ENCODE measurements around the gene SRPK3. TPM values are rescaled to one million over a fixed set of nuclear protein-coding genes. Genes with fewer than 3 reads are reported as not detected.

Gene SRPK3
- total RNA-seq, 2 experiments from 2014 or later, result 0.09 TPM; not detected in 1

DNA sequence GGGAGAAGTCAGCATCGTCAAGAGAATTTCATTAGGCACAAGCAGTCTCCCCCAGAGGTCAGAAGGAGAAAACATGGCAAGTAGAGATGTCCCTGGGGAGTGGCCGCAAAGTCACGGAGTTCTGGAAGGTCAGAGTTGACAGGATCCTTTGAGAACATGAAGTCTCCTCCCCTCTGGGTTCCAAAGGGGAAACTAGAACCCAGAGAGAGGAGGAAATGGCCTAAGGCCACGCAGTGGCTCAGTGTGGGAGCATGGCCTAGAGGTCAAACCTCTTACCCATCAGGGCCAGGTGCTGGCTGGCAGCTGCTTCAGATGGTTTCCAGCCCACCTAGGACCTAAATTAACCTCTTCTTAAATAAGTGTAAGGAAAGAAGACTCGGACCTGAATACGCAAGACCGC is 12.4 kb downstream of the SRPK3 start:
- TF ChIP-seq, protein P1, sequence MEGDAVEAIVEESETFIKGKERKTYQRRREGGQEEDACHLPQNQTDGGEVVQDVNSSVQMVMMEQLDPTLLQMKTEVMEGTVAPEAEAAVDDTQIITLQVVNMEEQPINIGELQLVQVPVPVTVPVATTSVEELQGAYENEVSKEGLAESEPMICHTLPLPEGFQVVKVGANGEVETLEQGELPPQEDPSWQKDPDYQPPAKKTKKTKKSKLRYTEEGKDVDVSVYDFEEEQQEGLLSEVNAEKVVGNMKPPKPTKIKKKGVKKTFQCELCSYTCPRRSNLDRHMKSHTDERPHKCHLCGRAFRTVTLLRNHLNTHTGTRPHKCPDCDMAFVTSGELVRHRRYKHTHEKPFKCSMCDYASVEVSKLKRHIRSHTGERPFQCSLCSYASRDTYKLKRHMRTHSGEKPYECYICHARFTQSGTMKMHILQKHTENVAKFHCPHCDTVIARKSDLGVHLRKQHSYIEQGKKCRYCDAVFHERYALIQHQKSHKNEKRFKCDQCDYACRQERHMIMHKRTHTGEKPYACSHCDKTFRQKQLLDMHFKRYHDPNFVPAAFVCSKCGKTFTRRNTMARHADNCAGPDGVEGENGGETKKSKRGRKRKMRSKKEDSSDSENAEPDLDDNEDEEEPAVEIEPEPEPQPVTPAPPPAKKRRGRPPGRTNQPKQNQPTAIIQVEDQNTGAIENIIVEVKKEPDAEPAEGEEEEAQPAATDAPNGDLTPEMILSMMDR (IDR thresholded peaks at IDR 0.05), result no peak
- H3K4me1 Mint-ChIP-seq (ENCODE audit: low read depth), result peaks cover 20% of the 10 kb centered on the region

DNA sequence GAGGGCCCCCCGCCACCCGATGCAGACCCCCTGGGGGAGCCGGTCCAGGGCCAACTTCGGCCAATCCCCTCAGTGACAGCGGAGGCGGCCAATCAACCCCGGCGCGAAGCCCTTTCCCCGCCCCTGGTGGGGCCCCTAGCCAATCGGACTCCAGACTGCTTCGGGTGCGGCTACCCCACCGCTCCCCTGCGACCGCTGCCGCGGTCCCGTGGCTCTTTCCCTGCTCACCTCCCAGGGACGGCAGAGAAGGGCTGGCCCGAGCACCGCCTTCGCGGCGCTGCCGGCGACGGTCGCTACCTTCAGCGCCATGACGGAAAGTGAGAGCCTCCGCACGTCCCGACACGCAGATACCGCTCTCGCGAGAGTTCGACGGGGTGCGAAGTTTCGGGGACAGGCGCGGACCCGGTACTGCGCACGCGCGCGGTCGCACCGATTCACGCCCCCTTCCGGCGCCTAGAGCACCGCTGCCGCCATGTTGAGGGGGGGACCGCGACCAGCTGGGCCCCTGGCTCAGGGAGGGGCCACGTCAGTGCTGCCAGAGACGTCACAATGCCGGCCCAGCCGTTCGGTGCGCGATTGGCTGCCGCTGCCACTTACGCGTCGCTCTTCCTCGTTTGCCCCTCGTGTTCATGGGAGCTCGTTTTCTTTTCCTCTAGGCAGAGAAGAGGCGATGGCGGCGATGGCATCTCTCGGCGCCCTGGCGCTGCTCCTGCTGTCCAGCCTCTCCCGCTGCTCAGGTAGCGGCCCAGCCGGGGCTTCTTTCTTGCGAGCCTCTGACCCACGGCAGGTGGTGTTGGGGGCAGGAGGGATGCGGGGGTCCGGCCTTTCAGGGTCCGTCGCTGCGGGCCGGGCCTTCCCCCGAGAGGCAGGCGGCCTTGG is 13.4 kb downstream of the SRPK3 start, which contains the start of the genes IDH3G and SSR4:
TSS of gene IDH3G (minus strand) at position 358 of the 879 bp plus-strand sequence. CDS start at position 309, 49 bp downstream.
TSS of gene SSR4 (plus strand) at position 651 of the 879 bp plus-strand sequence. CDS start at position 671, 20 bp downstream.
- Mint-ChIP-seq H3K9me3 (no peaks in the 10 kb centered on the region), H3K4me1 (ENCODE audit: low read depth) (peaks cover 20% of the 10 kb centered on the region), H3K4me3 (peak within 1 kb of the TSS; percentile 79), H3K36me3 (ENCODE audit: low read depth) (peaks cover 21% of the 10 kb centered on the region), H3K27ac (peak within 1 kb of the TSS; percentile 92), H3K27me3 (no peaks in the 10 kb centered on the region)
- intact Hi-C loops (cut with micrococcal nuclease), result no loop called here
- ATAC-seq (peak; percentile 95), DNase-seq (peak; percentile 93)
- TF ChIP-seq, protein P1 (IDR thresholded peaks at IDR 0.05), result no peak
- ChIA-PET POLR2A (interaction anchor here (0.6 to 2.3 kb wide), 7 partner anchors 11 to 177 kb away, joined by 3 to 6 read pairs (median 3); partner anchors contain the start of gene ARHGAP4), CTCF (interaction anchor here (0.6 to 1.8 kb wide), 2 partner anchors 23 to 131 kb away, joined by 3 to 5 read pairs; no protein-coding TSS in a partner anchor)

More for the DNA sequence above, 12.4 kb downstream of the SRPK3 start:
- peak overlapping the region; percentile 79 for H3K4me3 Mint-ChIP-seq
- H3K9me3 Mint-ChIP-seq, result no peaks in the 10 kb centered on the region
- DNase-seq (no peak), ATAC-seq (no peak)
- intact Hi-C loops (cut with micrococcal nuclease), result no loop called here
- CTCF ChIA-PET, result interaction anchor here (1.8 kb wide), 1 partner anchor 132 kb away, joined by 5 read pairs; no protein-coding TSS in a partner anchor
- H3K27me3 Mint-ChIP-seq, result no peaks in the 10 kb centered on the region
- peak overlapping the region; percentile 92 for H3K27ac Mint-ChIP-seq
- peaks cover 21% of the 10 kb centered on the region for H3K36me3 Mint-ChIP-seq (ENCODE audit: low read depth)
- POLR2A ChIA-PET, result interaction anchor here (2.3 kb wide), 1 partner anchor 132 kb away, joined by 6 read pairs; the partner anchor contains the start of gene ARHGAP4

DNA sequence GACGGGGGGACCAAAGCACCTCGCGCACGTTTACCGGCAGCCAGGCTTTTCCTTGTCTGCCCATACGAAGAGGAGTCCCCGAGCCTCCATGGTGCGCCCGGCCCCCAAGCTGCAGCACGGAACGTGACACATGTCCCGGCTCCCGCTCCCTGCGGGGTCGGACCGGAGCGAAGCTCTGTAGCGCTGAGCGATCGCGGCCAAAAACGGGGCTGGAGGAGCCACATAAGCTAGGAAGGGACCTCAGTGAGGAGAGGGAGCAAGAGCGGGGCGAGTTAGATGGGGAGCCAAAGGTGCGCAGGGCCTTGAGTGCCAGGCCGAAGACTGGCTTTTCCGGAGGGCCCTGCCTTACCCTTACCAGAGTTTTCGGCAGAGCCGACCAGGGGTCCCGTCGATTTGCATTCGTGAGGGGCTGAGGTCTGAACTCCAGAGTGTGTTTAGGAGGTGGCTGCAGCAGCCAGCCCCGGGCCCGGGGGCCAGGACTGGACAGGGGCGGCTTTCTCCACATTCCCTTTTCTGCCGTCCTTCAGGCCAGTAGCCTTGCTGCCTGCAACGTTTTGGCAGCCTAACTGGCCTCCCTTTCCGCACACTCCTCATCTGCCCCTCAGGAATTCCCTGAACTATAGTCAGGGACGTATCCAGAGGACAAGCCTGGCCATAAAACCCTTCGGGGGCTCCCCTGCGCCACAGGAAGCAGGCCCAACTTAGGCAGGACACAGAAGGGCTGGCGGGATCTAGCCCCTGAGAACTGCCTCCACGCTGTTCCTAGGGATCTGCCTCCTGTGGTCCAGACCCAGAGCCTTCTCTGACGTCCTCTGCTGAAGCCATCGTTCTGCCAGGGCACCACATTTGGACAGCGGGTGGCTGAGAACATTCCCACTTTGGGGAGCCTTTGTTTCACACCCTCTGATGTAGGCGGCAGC is 14.3 kb downstream of the SRPK3 start:
- intact Hi-C loops (cut with micrococcal nuclease), result no loop called here
- ATAC-seq (peak; percentile 6), DNase-seq (peak; percentile 27)
- ChIA-PET POLR2A (interaction anchor here (1.0 to 2.3 kb wide), 6 partner anchors 10 to 176 kb away, joined by 3 to 6 read pairs (median 4); partner anchors contain the start of gene ARHGAP4), CTCF (interaction anchor here (1.8 kb wide), 1 partner anchor 130 kb away, joined by 5 read pairs; no protein-coding TSS in a partner anchor)
- H3K27ac Mint-ChIP-seq, result peak overlapping the region; percentile 85
- TF ChIP-seq, protein P1 (IDR thresholded peaks at IDR 0.05), result no peak
- H3K36me3 Mint-ChIP-seq (ENCODE audit: low read depth), result peaks cover 21% of the 10 kb centered on the region
- H3K9me3 Mint-ChIP-seq, result no peaks in the 10 kb centered on the region
- H3K4me3 Mint-ChIP-seq, result peak overlapping the region; percentile 79
- no peaks in the 10 kb centered on the region for H3K27me3 Mint-ChIP-seq
- H3K4me1 Mint-ChIP-seq (ENCODE audit: low read depth), result peaks cover 20% of the 10 kb centered on the region

DNA sequence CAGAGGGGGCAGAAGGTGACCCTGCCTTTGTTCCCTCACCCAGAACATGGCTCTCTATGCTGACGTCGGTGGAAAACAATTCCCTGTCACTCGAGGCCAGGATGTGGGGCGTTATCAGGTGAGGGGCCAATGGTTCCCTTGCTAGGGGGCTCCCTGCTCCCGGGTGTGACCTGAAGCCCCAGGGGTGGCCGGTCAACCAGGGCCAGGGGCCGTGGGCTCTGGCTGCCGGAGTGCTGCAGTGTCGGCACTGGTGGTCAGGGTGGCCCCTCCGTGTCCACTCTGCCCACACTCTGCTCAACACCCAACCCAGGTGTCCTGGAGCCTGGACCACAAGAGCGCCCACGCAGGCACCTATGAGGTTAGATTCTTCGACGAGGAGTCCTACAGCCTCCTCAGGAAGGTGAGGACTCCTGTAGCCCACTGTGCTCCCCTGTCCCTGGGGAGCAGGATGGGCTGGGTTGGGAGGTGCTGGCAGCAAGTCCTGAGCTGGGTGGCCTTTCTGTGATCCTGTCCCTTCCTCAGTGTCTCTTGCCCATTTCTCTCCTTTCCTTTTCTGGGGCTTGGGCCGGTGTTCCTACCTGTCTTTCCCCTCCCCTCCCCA is 16.7 kb downstream of the SRPK3 start:
- Mint-ChIP-seq H3K9me3 (no peaks in the 10 kb centered on the region), H3K4me3 (no peak overlapping the region), H3K36me3 (ENCODE audit: low read depth) (peaks cover 21% of the 10 kb centered on the region), H3K27me3 (no peaks in the 10 kb centered on the region), H3K4me1 (ENCODE audit: low read depth) (peaks cover 17% of the 10 kb centered on the region), H3K27ac (no peak overlapping the region)
- ATAC-seq (no peak), DNase-seq (no peak)
- intact Hi-C loops (cut with micrococcal nuclease), result no loop called here
- ChIA-PET CTCF (no interaction called here), POLR2A (no interaction called here)
- TF ChIP-seq, protein P1 (IDR thresholded peaks at IDR 0.05), result no peak
